Measurements from ENCODE around the gene AGAP1.

DNA sequence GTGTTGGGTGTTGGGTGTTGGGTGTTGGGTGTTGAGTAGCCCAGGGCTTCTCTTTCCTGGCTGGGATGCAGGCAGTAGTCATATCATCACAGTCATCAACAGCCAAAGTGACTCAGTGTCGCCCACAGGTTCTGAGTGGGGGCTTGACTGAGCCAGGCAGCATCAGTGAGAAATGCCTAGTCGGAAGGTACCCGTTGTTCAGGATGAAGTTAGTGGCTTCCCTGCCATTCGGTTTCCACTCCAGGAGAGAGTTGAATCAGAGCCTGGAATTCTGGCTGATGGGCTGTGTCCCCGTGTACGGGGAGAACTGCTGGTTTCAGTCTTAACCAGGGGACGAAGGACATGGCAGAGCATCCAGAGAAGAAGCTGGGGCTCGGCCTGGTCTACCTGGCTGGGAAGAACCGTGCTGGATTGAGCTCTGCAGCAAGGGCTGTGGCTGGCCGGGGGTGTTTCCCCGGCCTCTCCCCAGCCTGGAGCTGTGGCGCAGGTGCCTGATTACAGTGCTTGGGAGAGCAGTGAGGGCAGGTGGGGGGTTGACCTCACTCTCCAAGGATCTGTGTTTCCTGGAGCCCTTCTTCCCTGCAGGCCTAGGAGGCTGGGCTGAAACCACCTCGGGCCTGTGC is 49.4 kb downstream of the AGAP1 start:
- TF ChIP-seq, protein P1, sequence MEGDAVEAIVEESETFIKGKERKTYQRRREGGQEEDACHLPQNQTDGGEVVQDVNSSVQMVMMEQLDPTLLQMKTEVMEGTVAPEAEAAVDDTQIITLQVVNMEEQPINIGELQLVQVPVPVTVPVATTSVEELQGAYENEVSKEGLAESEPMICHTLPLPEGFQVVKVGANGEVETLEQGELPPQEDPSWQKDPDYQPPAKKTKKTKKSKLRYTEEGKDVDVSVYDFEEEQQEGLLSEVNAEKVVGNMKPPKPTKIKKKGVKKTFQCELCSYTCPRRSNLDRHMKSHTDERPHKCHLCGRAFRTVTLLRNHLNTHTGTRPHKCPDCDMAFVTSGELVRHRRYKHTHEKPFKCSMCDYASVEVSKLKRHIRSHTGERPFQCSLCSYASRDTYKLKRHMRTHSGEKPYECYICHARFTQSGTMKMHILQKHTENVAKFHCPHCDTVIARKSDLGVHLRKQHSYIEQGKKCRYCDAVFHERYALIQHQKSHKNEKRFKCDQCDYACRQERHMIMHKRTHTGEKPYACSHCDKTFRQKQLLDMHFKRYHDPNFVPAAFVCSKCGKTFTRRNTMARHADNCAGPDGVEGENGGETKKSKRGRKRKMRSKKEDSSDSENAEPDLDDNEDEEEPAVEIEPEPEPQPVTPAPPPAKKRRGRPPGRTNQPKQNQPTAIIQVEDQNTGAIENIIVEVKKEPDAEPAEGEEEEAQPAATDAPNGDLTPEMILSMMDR (IDR thresholded peaks at IDR 0.05): no peak
- TF ChIP-seq EZH2phosphoT487 (IDR thresholded peaks at IDR 0.05): no peak
- no peak for TF ChIP-seq EZH2 (IDR thresholded peaks at IDR 0.05)

All from neural progenitor cell (in vitro differentiated cells).